GM10847 (cell line): ENCODE measurements around the gene ARHGEF3.

Experiments
- POLR2A ChIP-seq: IDR thresholded peaks from 2 replicates; pipeline ENCODE4 v1.6.1; 2011; ENCODE audit not compliant: insufficient read length; ENCODE audit errors: extremely low read depth

The ARHGEF3 gene

DNA sequence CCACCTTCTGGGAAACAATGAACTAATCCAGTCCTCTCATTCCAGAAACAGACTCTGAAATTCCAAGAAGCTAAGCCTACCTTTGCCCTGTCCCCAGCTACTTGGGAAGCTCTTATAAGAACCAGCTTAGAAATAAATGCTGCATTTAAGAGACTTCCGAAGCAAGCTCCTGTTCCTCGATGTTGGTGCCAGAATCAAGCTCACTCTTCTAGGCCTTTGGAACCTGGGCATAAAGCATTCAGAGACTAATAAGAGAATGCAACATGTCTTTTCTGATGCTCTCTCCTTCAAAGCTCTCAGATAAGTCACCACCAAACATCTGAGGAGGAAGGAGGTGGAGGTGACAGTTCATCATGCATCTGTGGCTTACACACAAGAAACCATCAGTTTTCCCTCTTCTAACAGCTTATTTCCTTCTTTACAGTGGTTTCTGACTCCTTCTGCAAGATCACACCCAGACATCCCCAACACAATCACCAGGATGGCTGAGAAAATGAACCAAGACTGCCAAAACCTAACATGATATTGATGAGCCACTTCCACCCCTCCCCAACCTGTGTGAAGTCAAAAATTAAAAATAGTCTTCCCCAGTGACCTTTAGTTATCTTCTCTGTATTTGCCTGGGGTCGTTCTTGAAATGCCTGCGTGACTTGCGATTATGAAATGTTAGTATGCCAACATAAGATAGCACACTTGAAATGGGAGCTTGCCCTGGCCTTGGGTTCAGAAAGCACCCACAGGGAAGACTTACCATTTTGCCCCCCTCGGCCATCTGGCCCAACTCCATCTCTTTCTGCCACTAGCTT lies 11.5 kb downstream of the ARHGEF3 start:
- no peak for TF ChIP-seq POLR2A

DNA sequence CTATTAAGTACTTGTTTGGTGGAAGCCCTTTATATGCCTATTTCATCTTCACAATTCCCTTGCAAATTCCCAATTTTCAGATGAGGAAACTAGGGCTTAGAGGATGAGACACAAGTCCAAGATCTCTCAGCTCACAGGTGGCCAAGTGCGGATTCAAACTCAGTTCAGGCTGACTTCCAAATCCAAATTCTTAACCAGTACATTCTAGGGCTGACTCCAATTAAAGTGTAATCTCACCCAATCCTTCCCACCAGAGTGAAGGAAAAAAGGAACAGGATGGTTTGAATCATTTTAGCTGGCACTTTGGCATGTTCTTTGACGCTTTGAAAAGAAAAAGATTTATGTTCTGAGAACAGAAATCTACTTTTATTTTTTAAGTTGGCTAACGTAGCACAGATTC lies 12.7 kb downstream of the ARHGEF3 start:
- TF ChIP-seq POLR2A = no peak

DNA sequence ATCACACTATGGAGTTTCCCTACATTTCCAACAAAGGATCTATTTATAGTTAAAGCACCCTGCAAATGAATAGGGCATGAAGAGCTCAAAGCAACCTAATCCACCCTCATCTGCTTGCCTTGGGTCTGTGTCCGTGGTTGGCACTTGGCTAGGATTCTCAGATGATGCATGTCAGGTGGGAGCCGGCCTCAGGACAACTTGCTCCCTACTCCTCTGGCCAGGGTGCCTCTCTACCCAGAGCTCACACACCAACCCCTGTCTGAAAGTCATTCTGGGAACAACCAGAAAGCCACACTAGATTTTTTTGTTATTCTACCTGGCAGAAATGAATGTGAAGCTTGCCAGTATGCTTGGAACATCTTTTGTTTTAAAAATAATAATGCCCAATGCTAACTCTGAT lies 13.2 kb downstream of the ARHGEF3 start:
- TF ChIP-seq POLR2A = no peak

DNA sequence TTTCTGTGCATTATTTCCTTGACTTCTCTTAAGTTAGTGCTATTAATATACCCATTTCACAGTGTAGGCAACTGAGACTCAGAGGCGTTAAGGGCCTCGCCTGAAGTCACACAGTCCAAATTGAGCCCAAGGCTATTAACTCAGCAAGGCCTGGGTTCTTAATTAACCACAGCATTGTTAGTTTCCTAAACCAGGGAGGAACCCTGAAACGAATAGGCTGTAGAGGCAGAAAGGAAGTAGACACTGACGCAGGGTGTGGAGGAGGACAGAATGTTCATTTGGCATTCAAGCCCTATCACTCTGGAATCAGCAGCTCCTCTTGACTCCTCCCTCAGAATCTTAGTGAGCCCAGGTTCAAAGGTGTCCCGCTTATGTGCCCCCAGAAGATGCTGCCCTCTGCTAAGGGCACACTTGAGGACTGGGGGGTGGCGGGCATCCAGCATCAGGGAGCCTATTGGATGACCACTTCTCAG lies 13.9 kb downstream of the ARHGEF3 start:
- no peak for TF ChIP-seq POLR2A

DNA sequence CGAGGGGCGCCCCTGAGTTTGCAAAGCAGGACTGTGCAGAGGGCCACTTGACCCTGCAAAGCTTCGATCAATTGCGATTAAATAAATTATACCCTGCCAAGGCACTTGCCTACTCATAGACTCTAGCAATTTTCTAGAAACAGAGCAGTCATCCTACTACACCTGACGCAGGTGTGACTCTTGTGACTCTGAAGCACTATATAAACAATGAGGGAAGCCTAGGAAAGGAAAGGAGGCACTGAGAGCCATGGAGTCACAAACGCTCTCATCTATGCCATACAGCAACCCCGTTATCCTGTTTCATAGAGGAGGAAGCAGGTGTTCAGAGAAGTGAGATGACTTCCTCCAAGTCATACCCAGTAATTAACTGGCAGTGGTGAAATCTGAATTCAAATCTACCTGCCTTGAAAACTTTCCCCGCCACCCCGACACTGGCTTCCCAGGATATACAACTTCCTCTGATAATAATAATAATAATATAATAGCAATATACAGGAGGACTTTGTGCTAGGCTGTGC lies 14.4 kb downstream of the ARHGEF3 start:
- no peak for TF ChIP-seq POLR2A

DNA sequence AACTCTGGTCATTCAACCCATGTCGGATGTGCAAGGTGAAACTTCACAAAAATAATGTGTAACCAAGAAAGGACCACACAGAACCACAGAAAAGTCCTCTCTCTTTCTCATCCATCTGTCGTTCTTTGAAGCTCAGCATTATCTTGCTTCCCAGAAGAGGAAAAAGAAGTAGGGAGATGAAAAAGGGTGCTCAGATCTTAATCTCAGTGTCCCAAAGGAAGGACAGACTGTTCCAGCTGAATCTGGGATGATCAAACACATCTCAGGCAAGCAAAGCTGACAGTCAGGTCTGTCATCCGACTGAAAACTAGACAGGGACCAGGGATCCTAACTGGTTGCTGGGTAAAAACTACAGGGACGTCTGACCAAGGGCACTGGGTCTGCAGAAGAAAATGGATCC lies 16.2 kb downstream of the ARHGEF3 start:
- no peak for TF ChIP-seq POLR2A

DNA sequence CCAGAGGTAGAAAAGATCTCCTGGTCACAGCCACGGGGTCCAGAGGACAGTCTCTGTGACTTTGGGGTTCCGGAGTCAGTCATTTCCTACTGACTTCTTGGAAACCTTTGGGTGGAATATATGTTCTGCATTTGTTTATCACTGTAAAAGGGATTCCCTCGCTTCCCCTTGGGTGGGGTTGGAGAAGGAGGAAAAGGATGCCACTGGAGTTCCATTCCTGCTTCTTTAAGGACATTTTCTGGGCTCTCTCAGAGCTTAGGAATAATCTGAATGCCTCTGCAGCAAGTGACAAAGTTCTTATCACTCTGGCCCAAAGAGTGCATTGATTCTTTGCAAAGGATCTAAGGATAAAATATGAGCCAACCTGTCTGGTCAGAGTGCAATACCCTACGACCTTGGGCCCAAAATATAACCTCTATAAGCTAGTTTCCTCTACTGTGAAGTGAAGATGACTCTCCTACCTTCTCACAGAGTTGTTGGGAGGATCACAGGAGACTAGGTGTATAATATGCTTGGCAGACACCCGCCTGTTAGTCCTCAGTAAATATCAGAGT lies 17.2 kb downstream of the ARHGEF3 start:
- no peak for TF ChIP-seq POLR2A

DNA sequence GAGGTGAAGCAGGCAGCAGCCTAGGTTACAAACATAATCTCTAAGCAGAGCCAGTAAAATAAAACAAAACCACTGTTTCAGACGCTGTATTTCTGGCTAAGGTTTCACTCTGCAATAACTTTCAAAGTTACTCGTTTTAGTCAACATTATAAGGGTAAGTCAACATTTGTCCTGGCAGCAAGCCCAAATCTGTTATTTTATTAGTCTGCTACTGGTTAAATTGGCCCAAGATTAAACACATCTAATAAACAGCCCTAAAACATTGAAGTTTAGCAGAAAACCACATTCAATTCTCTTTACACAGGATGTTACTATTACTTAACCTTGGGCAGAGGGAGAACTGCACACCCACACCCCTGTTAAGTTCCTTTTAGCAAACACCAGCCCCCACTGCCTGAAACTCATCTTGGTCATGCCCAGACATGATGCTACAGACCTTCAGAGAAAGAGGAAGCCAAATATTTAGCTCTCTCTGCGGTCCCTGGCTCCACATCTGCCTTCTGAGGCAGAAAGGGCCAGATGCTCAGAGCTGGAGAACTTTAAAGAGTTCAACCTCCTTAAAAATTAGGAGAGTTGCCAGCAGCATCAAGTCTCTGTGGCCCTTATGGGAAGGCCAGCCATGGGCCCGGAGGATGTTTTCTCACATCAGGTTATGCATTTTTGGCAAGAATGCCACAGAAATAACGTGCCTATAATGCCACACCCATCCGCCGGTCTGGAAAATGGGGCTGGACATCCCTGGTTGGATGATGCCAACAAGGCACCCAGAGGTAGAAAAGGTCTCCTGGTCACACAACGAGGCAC lies 17.9 kb downstream of the ARHGEF3 start:
- no peak for TF ChIP-seq POLR2A

DNA sequence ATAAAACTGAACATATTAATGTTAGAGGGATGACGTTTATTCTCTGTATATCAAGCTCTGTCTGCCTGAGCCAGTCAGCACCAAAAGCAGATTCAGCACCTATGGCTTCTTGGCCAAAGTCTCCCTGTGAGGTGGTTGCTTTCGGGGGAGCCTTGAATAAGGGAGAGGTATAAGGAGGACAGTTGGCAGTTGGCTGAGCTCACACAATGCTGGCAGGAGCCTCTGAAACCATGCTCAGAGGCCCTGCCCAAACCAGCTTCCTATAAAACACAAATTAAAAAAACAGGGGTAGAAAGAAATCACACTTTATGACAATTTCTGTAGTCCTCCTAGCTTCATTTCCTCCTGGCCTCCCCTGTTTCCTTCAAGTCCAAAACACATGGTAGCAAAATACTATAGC lies 18.8 kb downstream of the ARHGEF3 start:
- TF ChIP-seq POLR2A = no peak

DNA sequence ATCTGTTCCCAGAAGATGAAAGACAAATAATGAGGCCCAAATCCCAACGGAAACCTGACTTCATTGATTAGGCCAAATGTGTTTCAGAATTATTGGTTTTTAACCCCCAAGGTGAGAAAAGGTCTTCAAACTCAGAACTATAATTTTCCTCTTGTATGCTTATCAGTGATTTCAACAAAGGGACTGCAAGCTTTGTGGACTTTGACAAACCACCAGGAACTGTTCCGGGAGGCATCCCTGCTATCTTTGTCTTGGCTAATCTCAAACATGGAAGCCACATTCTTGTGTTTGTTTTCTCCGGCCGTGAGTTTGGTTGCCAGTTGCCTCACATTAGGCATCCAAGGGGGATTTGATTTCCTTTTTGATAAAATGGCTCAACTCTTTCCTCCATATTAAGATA lies 19.5 kb downstream of the ARHGEF3 start:
- no peak for TF ChIP-seq POLR2A

DNA sequence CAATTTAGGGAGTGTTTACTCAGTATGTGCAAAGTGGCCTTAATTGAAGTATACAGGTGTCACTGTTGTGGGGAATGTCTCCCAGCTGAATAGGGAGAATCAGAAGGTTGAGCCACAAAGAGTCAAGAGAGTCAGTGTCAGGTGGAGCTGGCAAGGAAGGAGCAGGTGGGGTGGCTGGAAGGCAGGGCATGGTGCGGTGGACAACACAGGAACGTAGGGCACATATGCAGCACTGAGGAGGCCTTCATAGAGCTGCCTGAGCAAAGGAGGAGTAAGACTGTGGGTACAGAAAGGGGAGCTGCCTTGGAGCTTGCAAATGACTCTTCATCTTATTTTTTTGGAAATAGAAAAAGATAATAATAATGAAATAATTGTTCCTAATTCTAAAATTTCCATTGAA lies 20.0 kb downstream of the ARHGEF3 start:
- no peak for TF ChIP-seq POLR2A

DNA sequence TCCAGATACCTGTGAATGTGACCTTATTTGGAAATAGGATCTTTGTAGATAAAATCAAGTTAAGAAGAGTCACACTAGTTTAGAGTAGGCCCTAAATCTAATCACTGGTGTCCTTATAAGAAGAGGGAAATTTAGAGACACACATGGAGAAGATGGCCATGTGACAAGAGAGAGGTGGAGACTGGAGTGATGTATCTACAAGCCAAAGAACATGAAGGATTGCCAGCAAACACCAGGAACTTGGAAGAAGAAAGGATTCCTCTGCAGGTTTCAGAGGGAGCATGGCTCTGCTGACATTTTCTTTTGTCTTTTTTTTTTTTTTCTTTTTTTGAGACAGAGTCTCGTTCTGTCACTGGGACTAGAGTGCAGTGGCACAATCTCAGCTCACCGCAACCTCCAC lies 20.8 kb downstream of the ARHGEF3 start:
- no peak for TF ChIP-seq POLR2A

DNA sequence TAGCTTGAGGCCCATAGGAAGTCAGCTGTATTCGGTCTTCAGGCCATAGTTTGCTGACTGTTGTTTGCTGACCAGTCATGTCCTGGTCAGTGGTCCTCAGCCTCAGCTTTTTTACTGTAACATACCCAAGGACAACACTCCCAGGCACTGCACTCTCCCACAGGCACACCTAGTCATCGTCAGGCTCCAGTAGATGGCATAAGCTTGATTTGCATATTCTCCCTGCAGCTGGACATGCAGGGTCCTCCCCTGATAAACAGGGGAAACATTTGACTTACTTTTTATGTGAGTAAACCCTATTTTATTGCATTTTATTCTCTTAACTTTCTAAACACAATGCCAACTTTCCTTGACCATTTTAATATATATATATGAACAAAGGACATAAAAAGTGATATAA lies 22.9 kb downstream of the ARHGEF3 start:
- TF ChIP-seq POLR2A = no peak

DNA sequence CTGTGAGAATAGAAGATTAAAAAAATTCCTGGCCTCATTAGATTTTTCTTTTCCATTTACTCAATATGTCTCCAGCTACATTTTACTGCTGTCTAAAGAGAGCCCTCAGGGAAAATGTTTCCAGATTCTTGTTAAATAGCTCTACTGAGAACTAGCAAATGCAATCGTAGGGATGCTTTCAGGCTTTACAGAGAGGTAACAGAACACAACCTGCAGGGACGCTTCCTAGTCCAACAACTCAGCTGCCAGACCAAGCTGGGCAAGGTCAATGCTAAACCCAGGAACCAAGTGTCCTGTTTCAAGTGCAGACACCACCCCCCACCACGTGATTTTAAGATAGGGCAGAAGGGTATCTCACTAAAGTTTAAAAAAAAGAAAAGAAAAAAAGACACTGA lies 25.2 kb downstream of the ARHGEF3 start:
- TF ChIP-seq POLR2A = no peak

DNA sequence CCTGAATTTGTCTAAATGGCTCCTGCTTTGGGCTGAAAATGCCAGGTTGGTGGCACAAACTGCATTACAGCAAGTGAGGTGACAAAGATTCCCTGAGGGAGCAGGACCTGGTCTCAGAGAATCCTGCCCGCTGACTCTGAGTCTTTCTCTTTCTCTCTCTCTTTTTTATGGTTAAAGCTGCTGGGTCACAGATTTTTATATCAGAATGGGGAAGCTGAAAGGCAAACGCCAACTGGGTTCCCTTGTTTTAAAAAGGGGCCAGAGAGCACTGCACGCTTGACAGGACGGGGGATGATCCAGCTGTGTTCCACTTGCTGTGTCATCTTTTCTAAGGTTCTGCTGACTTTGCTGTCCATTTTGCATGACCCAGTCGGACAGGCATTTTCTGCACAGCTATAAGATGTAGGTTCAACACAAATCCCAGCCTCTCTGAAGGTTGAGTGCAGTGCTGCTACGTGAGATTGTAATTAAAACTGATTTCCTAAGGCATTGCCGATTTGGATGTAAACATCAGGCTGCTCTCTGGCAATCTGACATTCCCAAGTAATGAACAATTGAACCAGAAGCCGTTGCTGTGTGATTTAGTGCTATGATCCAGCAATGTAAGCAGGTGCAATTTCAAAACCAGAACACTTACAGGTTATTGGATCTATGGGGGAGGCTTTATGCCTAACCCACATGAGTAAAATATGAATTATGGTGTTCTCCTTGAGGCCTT lies 25.8 kb downstream of the ARHGEF3 start:
- no peak for TF ChIP-seq POLR2A
